ENCODE data around the gene CLASP1.
"Not testable (repeated sequence)": the region's sequence is repeated elsewhere in the genome, so short reads cannot be mapped to it uniquely, and the experiment has no call there.

The CLASP1 gene

DNA sequence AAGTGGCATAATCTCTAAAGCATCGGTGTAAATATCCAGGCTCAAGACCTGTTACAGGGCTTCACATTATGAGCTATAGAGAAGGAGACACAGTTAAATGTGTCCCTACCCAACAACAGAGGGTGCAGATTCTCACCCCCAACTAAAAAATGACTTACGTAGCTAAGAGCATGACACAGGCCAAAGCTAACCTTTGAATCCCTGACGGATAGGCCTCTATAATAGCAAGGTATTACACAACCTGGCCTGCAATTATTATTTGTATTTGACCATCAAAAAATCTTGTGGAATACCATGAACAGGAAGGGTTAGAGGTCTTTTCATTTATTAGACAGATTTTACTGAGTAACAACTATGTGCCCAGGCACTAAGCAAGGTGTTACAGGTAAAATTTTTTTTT lies 73.5 kb downstream of the CLASP1 start:
- DNase-seq, result no peak

GRCh38 chr2:121570667-121571055 lies 78.6 kb downstream of the CLASP1 start:
- no peak for DNase-seq

GRCh38 chr2:121570036-121570666 lies 79.1 kb downstream of the CLASP1 start:
- DNase-seq, result peak; percentile 46

GRCh38 chr2:121567957-121568409 lies 81.3 kb downstream of the CLASP1 start:
- DNase-seq, result no peak

GRCh38 chr2:121567452-121567851 lies 81.8 kb downstream of the CLASP1 start:
- DNase-seq, result no peak

DNA sequence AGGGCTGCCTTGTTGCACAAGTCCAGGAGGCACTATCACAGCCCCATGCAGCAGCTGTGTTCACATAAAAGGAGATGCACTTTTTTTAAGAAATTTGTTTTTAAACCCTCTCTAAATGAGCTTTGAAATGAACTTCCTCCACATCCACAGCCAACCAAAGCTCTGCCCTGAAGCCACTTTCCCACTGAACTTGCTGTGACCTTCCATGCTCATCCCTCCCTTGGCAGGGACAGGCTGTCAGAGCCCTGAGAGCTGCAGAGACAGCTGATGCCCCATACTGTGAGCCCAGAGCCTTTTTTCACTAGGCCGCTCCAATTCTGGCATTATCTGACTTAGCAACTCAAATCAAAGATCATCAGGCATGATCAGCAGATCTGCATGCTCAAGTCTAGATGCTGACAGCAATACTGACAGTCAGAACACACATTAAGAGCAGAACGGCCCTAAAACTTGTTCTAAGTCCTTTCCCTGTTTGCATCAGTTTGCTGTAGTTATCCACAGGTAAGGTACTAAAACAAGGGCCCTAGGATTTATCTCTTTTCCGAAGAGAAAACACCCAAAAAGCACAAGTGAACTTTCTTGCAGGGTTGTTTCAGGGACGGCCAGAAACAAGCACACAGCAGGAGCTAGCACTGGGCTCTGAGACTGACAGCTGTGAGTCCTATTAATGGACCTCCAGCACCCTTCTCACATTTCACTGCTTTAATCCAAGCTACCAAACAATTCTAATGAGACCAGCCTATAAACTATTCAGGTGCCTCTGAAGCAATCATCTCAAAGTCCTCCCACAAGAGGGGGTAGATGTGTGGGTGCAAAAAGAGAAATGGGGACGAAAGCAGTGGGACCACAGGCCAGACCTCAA lies 83.6 kb downstream of the CLASP1 start:
- peak; percentile 76 for DNase-seq

GRCh38 chr2:121564905-121565304 lies 84.4 kb downstream of the CLASP1 start:
- DNase-seq, result no peak

DNA sequence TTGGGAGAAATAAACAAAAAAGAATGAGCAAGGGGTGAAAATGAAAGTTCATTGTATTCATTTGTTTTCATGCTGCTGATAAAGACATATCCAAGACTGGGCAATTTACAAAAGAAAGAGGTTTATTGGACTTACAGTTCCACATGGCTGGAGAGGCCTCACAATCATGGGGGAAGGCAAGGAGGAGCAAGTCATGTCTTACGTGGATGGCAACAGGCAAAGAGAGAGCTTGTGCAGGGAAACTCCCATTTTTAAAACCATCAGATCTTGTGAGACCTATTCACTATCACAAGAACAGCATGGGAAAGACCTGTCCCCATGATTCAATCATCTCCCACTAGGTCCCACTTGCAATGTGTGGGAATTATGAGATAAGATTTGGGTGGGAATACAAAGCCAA lies 85.5 kb downstream of the CLASP1 start:
- DNase-seq, result not testable (repeated sequence)

- DNase-seq, result no peak
These were observed 86.7 kb downstream of the CLASP1 start for GRCh38 chr2:121562269-121563176.

- DNase-seq, result no peak
These were observed 87.5 kb downstream of the CLASP1 start for GRCh38 chr2:121561617-121562268.

GRCh38 chr2:121558329-121558728 lies 90.9 kb downstream of the CLASP1 start:
- DNase-seq, result no peak

- DNase-seq, result peak; percentile 22
These were observed 94.3 kb downstream of the CLASP1 start for GRCh38 chr2:121555008-121555407.

- DNase-seq, result not testable (repeated sequence)
These were observed 96.6 kb downstream of the CLASP1 start for GRCh38 chr2:121552477-121553180.

GRCh38 chr2:121550669-121551068 lies 98.6 kb downstream of the CLASP1 start:
- DNase-seq, result no peak

DNA sequence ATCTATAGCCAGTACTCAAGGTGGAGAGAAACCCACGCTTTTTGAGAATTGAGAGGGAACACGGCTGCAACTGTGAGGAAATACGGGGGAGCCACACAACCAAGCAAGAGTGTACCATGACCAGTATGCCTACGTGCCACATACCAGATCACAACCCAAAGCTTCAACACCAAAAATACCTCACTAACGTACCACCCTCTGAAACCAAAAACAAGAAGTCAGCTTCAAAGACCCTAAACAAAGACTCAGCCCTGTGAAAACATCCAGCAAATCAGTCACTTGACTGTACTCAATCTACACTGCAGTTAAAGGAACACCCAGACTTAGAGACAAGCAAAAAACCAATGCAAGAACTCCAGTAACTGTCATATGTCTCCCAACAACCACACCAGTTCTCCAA lies 101.6 kb downstream of the CLASP1 start:
- DNase-seq, result no peak

- DNase-seq, result no peak
These were observed 103.3 kb downstream of the CLASP1 start for GRCh38 chr2:121545913-121546312.

DNA sequence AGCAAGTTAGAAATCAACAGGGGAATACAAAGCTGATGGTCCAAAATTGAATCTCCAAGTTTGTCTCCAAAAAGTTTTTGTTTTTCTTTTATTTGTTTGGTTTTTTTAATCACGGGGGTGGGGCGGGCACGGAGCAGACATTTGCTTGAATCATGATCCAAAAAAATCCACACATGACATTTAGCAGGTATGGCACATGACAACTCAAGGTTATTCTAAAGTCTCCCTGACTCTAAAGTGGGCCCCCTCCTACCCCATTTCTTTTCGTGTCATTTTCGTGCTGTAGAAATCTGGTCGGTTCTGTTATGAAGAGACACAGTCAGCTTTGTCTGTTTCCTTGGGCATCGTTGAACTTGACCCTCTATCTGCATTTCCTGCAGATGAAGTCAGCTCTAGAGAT lies 104.0 kb downstream of the CLASP1 start:
- no peak for DNase-seq

DNA sequence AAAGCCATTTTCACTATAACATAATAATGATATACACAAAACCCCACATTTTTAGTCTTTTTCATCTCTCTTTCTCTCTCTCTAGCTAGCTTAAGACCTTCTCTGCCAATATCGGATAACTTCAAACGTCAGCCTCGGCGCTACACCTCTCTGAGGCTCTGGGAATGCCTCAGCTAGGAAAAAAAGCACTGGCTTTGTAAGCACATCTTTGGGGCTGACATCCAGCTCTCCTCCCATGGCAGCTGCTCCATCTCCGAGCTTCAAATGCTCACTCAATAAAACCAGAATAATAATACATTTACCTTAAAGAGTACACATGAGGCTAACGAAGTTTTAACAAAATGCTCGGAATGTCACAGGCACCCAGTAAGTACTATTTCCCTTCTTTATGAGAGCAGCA lies 107.8 kb downstream of the CLASP1 start:
- no peak for DNase-seq

- DNase-seq, result no peak
These were observed 109.4 kb downstream of the CLASP1 start for GRCh38 chr2:121539750-121540469.

- DNase-seq, result no peak
These were observed 112.3 kb downstream of the CLASP1 start for GRCh38 chr2:121536850-121537557.

- DNase-seq, result no peak
These were observed 112.9 kb downstream of the CLASP1 start for GRCh38 chr2:121536347-121536746.

All from NCI-H2171 (cell line).